ENCODE data around the gene CADM2.

DNA sequence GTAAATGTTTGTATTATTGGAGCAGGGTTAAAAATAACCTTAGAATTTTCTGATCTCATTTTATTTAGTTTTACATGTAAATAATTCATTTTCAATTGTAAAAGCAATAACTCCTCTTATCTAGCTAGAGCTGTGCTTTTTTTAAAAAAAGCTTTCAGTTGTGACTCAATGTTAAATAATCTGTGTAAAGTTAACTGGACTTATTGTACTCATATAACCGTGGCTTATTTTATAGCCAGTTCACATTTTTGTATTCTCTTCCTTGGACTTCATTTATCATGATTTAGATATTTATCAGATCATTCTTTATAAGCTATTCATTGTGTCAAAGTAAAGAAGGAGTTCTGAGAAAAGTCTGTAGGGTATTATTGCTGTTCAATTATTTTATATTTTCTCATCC is 435.6 kb downstream of the CADM2 start:
- TF ChIP-seq, protein P1, sequence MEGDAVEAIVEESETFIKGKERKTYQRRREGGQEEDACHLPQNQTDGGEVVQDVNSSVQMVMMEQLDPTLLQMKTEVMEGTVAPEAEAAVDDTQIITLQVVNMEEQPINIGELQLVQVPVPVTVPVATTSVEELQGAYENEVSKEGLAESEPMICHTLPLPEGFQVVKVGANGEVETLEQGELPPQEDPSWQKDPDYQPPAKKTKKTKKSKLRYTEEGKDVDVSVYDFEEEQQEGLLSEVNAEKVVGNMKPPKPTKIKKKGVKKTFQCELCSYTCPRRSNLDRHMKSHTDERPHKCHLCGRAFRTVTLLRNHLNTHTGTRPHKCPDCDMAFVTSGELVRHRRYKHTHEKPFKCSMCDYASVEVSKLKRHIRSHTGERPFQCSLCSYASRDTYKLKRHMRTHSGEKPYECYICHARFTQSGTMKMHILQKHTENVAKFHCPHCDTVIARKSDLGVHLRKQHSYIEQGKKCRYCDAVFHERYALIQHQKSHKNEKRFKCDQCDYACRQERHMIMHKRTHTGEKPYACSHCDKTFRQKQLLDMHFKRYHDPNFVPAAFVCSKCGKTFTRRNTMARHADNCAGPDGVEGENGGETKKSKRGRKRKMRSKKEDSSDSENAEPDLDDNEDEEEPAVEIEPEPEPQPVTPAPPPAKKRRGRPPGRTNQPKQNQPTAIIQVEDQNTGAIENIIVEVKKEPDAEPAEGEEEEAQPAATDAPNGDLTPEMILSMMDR (IDR thresholded peaks at IDR 0.05) = no peak
- TF ChIP-seq POLR2A (IDR thresholded peaks at IDR 0.05) = no peak
